Measurements from ENCODE around the gene PDCD7.
A peak's percentile ranks its signal among the peaks of the same experiment; 100 is the strongest.

GRCh38 chr15:65087873-65088642, 45.5 kb downstream of the PDCD7 start:
- TF ChIP-seq CTCF (IDR thresholded peaks at IDR 0.05) (no peak), POLR2A (IDR thresholded peaks at IDR 0.05) (peak; percentile 40 to 66), POLR2AphosphoS5 (IDR thresholded peaks at IDR 0.05) (peak; percentile 81)
